Astrocyte of the spinal cord (primary cell): ENCODE results near the gene CRIP2.

Experiments used
- DNase-seq: peaks from one replicate; pipeline ENCODE4 v3.0.0; 2011; ENCODE audit warnings: low read depth, low spot score
- H3K4me3 ChIP-seq: 2 replicates; pipeline ENCODE4 v1.5.1; 2011; ENCODE audit warnings: low read depth, mild to moderate bottlenecking, low read length, moderate library complexity
- in situ Hi-C: cut with HindIII; loops from 2 replicates; pipeline ENCODE4 v1.10.0; 2017; ENCODE audit warnings: low sequenced_read_pairs
- TF ChIP-seq, protein P1 (sequence below): IDR thresholded peaks from 2 replicates; pipeline ENCODE4 v1.5.1; 2012; ENCODE audit warnings: low read depth, mild to moderate bottlenecking, low read length, inconsistent platforms

Gene CRIP2

DNA sequence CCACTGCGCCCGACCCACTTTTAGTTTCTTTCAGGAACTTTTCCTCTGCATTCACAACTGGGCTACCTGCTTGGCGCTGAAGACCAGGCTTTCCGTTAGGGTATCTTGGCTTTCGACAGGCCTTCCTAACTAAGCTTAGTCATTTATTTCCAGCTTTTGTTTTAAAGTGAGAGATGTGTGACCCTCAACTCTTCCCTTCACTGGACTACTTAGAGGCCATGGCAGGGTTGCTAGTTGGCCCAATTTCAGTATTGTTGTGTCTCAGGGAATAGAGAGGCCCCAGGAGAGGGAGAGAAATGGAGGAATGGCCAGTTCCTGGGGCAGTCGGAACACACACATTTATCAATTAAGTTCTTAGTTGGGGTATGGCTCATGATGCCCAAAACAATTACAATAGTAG is 44.6 kb upstream of the CRIP2 start:
- no peak for DNase-seq
- TF ChIP-seq, protein P1, sequence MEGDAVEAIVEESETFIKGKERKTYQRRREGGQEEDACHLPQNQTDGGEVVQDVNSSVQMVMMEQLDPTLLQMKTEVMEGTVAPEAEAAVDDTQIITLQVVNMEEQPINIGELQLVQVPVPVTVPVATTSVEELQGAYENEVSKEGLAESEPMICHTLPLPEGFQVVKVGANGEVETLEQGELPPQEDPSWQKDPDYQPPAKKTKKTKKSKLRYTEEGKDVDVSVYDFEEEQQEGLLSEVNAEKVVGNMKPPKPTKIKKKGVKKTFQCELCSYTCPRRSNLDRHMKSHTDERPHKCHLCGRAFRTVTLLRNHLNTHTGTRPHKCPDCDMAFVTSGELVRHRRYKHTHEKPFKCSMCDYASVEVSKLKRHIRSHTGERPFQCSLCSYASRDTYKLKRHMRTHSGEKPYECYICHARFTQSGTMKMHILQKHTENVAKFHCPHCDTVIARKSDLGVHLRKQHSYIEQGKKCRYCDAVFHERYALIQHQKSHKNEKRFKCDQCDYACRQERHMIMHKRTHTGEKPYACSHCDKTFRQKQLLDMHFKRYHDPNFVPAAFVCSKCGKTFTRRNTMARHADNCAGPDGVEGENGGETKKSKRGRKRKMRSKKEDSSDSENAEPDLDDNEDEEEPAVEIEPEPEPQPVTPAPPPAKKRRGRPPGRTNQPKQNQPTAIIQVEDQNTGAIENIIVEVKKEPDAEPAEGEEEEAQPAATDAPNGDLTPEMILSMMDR, result no peak
- in situ Hi-C loops, result no loop called here
- no peak overlapping the region for H3K4me3 ChIP-seq

DNA sequence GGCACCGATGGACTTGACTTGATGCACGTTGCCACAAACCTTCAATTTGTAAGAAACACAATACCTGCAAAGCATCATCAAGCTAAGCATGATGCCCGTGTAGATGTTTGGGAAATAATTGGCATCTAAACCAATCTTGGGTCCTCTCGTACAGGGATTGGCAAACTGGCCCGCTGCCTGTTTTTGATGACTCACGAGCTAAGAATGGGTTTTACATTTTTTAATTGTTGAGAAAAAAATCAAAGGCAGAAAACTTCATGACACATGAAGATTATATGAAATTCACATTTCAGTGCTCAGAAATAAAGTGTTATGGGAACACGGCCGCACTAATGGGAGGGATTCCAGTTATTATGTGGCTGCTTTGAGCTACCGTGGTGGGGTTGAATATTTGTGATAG is 44.1 kb upstream of the CRIP2 start:
- no peak overlapping the region for H3K4me3 ChIP-seq
- peak; percentile 45 for DNase-seq
- TF ChIP-seq, protein P1, result no peak
- in situ Hi-C loops, result no loop called here

DNA sequence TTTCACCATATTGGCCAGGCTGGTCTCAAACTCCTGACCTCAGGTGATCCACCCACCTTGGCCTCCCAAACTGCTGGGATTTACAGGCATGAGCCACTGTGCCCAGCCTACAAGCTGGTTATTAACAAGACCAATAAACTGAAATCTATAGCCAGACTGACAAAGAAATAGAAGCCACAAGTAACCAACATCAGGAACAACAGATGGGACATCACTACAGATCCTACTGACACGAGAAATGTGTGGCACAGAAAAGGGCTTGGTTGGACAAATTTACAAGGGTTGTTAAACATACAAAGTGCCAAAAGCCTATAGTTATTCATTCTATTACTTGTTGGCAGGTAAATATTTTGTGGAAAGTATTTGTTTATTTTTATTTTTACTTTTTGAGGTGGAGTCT is 43.4 kb upstream of the CRIP2 start:
- TF ChIP-seq, protein P1, result no peak
- in situ Hi-C loops, result no loop called here
- H3K4me3 ChIP-seq, result no peak overlapping the region
- no peak for DNase-seq

DNA sequence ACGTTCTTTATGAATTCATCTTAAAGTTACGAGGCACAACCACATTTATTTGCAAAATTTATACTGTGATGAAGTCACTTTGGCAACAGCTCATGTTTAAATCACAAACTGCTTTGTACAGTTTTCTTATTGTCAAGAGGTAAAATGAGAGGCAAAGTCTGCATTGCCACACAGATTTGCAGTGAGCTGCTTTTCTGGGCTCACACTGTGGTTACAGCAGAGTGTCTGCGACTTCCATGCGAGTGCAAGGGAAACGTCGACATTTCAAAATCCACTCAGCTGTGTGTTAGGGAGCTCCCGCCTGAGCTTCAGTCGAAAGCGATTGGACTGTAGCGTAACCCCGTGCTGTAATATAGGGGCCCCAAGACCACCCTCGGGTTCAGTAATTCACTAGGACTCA is 42.0 kb upstream of the CRIP2 start:
- TF ChIP-seq, protein P1, result no peak
- in situ Hi-C loops, result no loop called here
- H3K4me3 ChIP-seq, result no peak overlapping the region
- DNase-seq, result no peak

DNA sequence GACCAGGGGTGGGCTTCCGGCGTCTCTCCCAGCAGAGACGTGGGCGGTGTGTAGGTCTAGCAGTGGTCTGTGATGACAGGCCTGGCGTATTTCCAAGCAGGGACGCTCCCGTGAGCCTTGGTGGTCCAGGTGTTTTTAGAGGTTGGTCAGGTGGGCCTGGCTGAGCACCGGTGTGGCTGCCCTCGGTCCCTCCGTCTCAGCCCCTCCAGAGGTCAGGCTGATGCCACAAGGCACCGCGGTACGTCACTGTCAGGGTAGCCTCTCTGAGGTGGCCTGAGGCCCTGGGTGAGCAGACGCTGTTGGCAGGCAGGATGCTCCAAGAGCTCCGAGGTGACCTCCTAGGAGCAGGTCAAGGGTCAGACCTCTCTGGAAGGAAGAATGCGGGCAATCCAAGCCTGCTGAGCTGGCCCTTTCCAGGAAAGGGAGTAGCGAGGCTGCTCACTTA is 41.4 kb upstream of the CRIP2 start:
- in situ Hi-C loops, result no loop called here
- no peak for DNase-seq
- H3K4me3 ChIP-seq, result no peak overlapping the region
- TF ChIP-seq, protein P1, result no peak

DNA sequence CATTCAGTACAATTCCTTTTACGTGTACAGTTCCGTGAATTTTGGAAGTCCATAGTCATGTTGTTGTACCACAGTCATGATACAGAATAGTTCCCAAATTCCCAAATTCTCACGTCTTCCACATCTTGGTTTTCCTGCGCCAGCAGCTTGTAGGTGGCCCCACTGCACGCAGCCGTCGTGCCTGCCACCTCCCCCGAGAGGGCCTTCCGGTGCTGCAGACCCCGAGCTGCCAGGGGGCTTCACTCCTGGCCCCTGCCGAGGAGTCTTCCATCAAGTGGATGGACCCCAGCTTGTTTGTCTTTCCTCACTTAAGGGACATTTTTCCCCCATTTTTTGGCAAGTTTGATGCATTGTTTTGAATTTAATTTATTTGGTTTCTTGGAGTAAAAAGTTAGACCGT is 38.2 kb upstream of the CRIP2 start:
- in situ Hi-C loops, result no loop called here
- no peak overlapping the region for H3K4me3 ChIP-seq
- no peak for DNase-seq
- TF ChIP-seq, protein P1, result no peak
